Limb (tissue), 2 donors: ENCODE measurements around the gene CYB5R4.

Experiments used
- DNase-seq, 2 donors: peaks; one replicate each; pipeline ENCODE4 v3.0.0-alpha.2; 2016; ENCODE audit errors: extremely low spot score in 2 of 2

Gene CYB5R4

GRCh38 chr6:83976871-83977270 is 117.4 kb downstream of the CYB5R4 start:
- DNase-seq, result no peak

GRCh38 chr6:83978324-83978734 is 118.8 kb downstream of the CYB5R4 start:
- no peak for DNase-seq

- no peak for DNase-seq
These were observed 119.5 kb downstream of the CYB5R4 start for GRCh38 chr6:83978997-83979396.

GRCh38 chr6:83984411-83984810 is 124.9 kb downstream of the CYB5R4 start:
- DNase-seq, result no peak

GRCh38 chr6:83985308-83985713 is 125.8 kb downstream of the CYB5R4 start:
- no peak for DNase-seq

- no peak for DNase-seq
These were observed 126.2 kb downstream of the CYB5R4 start for GRCh38 chr6:83985715-83986114.

GRCh38 chr6:83998021-83998584 is 138.6 kb downstream of the CYB5R4 start:
- DNase-seq, result no peak

- DNase-seq, result no peak
These were observed 141.6 kb downstream of the CYB5R4 start for GRCh38 chr6:84001119-84001518.

GRCh38 chr6:84002226-84002625 is 142.7 kb downstream of the CYB5R4 start:
- DNase-seq, result no peak

- DNase-seq, result no peak
These were observed 143.6 kb downstream of the CYB5R4 start for GRCh38 chr6:84003131-84003530.

- DNase-seq, result no peak
These were observed 144.2 kb downstream of the CYB5R4 start for GRCh38 chr6:84003654-84004053.

GRCh38 chr6:84007871-84008270 is 148.4 kb downstream of the CYB5R4 start:
- no peak for DNase-seq

- DNase-seq, result no peak
These were observed 153.9 kb downstream of the CYB5R4 start for GRCh38 chr6:84013354-84013753.

GRCh38 chr6:84013931-84014330 is 154.4 kb downstream of the CYB5R4 start:
- DNase-seq, result no peak

GRCh38 chr6:84016029-84016428 is 156.5 kb downstream of the CYB5R4 start:
- DNase-seq, result no peak
